ENCODE measurements around the gene FTSJ3.

Gene FTSJ3

DNA sequence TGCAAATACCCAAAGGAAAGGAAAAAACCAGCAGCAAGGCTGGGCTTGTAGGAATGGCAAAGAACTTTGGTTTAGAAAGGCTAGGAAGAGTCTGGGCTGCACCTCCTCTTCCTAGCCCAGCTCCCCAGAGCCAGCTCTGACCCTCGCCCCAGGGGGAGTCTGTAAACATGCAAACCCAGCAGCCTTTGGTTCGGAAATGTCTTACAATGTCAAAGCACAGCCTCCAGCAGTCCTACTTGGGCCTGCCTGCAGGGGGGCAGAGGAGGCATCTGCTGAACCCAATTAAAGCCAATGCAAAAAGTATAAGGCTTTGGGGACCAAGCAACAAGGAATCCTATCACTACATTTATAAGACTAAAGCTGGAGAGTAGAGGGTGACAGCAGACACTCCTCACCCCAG lies 5.0 kb upstream of the FTSJ3 start:
- Histone ChIP-seq H3F3A (ENCODE audit: insufficient read depth, low read length) (peaks cover 11% of the 10 kb centered on the region; the same call in 1 of the 2 replicates), H3K36me3 (replicated peaks; ENCODE audit: insufficient read depth, low read length) (peaks cover 7% of the 10 kb centered on the region; the same call in 1 of the 2 replicates), H3K4me1 (ENCODE audit: low read length) (peaks cover 12% of the 10 kb centered on the region), H3K9ac (ENCODE audit: low read length) (no peak overlapping the region), H3K79me2 (ENCODE audit: low read length) (peaks cover 64% of the 10 kb centered on the region), H3K9me3 (replicated peaks; ENCODE audit: insufficient read depth, low read length) (no peaks in the 10 kb centered on the region), H4K20me1 (ENCODE audit: insufficient read depth, low read length) (no peaks in the 10 kb centered on the region), H3K4me2 (ENCODE audit: low read depth, low read length) (no peak overlapping the region), H3K27ac (ENCODE audit: low read length) (no peak overlapping the region), H3K4me3 (ENCODE audit: low read length) (no peak overlapping the region), H3K27me3 (replicated peaks; ENCODE audit: insufficient read depth, low read length) (no peaks in the 10 kb centered on the region), H3K9me2 (replicated peaks; ENCODE audit: insufficient read depth, low read length) (no peaks in the 10 kb centered on the region), H2AFZ (ENCODE audit: low read length) (no peak overlapping the region)
- TF ChIP-seq EZH2phosphoT487 (IDR thresholded peaks at IDR 0.05; ENCODE audit: low read length) (no peak), EZH2 (optimal IDR thresholded peaks at IDR 0.05; ENCODE audit: low read depth, low read length) (no peak)
- TF ChIP-seq, protein P1, sequence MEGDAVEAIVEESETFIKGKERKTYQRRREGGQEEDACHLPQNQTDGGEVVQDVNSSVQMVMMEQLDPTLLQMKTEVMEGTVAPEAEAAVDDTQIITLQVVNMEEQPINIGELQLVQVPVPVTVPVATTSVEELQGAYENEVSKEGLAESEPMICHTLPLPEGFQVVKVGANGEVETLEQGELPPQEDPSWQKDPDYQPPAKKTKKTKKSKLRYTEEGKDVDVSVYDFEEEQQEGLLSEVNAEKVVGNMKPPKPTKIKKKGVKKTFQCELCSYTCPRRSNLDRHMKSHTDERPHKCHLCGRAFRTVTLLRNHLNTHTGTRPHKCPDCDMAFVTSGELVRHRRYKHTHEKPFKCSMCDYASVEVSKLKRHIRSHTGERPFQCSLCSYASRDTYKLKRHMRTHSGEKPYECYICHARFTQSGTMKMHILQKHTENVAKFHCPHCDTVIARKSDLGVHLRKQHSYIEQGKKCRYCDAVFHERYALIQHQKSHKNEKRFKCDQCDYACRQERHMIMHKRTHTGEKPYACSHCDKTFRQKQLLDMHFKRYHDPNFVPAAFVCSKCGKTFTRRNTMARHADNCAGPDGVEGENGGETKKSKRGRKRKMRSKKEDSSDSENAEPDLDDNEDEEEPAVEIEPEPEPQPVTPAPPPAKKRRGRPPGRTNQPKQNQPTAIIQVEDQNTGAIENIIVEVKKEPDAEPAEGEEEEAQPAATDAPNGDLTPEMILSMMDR (IDR thresholded peaks at IDR 0.05; ENCODE audit: low read length), result no peak
- no peak for DNase-seq

DNA sequence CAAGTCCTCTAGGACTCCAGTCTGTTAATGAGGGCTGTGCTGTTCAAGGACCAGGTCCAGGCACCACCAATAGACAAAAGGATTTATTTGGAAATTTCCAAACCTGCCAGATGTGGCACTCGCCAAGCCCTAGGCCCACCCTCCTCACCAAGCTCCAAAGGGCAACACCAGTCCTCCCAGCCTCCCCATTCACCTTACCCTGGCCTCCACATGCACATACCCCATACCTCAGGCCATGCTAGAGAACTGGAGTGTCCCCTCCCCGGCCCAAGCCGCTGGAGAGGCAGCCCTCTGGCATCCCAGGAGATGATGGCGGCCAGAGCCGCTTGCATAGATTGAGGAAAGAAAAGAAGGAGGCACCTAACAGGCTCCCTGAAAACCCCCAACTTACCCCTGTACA lies 4.6 kb upstream of the FTSJ3 start:
- Histone ChIP-seq H4K20me1 (ENCODE audit: insufficient read depth, low read length) (no peaks in the 10 kb centered on the region), H3K9me3 (replicated peaks; ENCODE audit: insufficient read depth, low read length) (no peaks in the 10 kb centered on the region), H3K4me2 (ENCODE audit: low read depth, low read length) (no peak overlapping the region), H2AFZ (ENCODE audit: low read length) (no peak overlapping the region), H3K36me3 (replicated peaks; ENCODE audit: insufficient read depth, low read length) (peaks cover 7% of the 10 kb centered on the region; the same call in 1 of the 2 replicates), H3K27ac (ENCODE audit: low read length) (no peak overlapping the region), H3K9ac (ENCODE audit: low read length) (no peak overlapping the region), H3K79me2 (ENCODE audit: low read length) (peaks cover 61% of the 10 kb centered on the region), H3F3A (ENCODE audit: insufficient read depth, low read length) (peaks cover 11% of the 10 kb centered on the region; the same call in 1 of the 2 replicates), H3K9me2 (replicated peaks; ENCODE audit: insufficient read depth, low read length) (no peaks in the 10 kb centered on the region), H3K4me1 (ENCODE audit: low read length) (peaks cover 12% of the 10 kb centered on the region), H3K27me3 (replicated peaks; ENCODE audit: insufficient read depth, low read length) (no peaks in the 10 kb centered on the region), H3K4me3 (ENCODE audit: low read length) (no peak overlapping the region)
- TF ChIP-seq EZH2phosphoT487 (IDR thresholded peaks at IDR 0.05; ENCODE audit: low read length), result no peak
- no peak for TF ChIP-seq EZH2 (optimal IDR thresholded peaks at IDR 0.05; ENCODE audit: low read depth, low read length)
- TF ChIP-seq, protein P1 (IDR thresholded peaks at IDR 0.05; ENCODE audit: low read length), result no peak
- DNase-seq, result no peak

DNA sequence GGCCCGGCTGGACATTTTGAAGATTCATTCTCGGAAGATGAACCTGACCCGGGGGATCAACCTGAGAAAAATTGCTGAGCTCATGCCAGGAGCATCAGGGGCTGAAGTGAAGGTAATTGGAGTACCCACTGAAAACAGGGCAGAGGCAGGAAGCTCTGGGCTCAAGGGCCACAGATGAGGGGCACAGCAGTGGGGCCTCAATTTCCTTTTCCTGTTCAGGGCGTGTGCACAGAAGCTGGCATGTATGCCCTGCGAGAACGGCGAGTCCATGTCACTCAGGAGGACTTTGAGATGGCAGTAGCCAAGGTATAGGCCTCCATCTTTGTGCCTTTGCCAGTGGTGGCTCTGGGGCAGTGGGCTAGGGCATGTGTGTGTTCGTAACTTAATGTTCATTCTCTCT lies 4.0 kb upstream of the FTSJ3 start:
- H3K4me1 ChIP-seq (ENCODE audit: low read length), result peaks cover 12% of the 10 kb centered on the region
- H2AFZ ChIP-seq (ENCODE audit: low read length), result no peak overlapping the region
- no peak overlapping the region for H3K4me2 ChIP-seq (ENCODE audit: low read depth, low read length)
- H3K27me3 ChIP-seq (replicated peaks; ENCODE audit: insufficient read depth, low read length), result no peaks in the 10 kb centered on the region
- peaks cover 60% of the 10 kb centered on the region for H3K79me2 ChIP-seq (ENCODE audit: low read length)
- H3K9me3 ChIP-seq (replicated peaks; ENCODE audit: insufficient read depth, low read length), result no peaks in the 10 kb centered on the region
- H4K20me1 ChIP-seq (ENCODE audit: insufficient read depth, low read length), result no peaks in the 10 kb centered on the region
- no peaks in the 10 kb centered on the region for H3K9me2 ChIP-seq (replicated peaks; ENCODE audit: insufficient read depth, low read length)
- no peak for DNase-seq
- no peak for TF ChIP-seq EZH2 (optimal IDR thresholded peaks at IDR 0.05; ENCODE audit: low read depth, low read length)
- TF ChIP-seq, protein P1 (IDR thresholded peaks at IDR 0.05; ENCODE audit: low read length), result no peak
- TF ChIP-seq EZH2phosphoT487 (IDR thresholded peaks at IDR 0.05; ENCODE audit: low read length), result no peak
- no peak overlapping the region for H3K4me3 ChIP-seq (ENCODE audit: low read length)
- peaks cover 7% of the 10 kb centered on the region; the same call in 1 of the 2 replicates for H3K36me3 ChIP-seq (replicated peaks; ENCODE audit: insufficient read depth, low read length)
- H3K27ac ChIP-seq (ENCODE audit: low read length), result no peak overlapping the region
- peaks cover 11% of the 10 kb centered on the region; the same call in 1 of the 2 replicates for H3F3A ChIP-seq (ENCODE audit: insufficient read depth, low read length)
- no peak overlapping the region for H3K9ac ChIP-seq (ENCODE audit: low read length)
